ENCODE measurements around the gene ANKH.

Gene ANKH

DNA sequence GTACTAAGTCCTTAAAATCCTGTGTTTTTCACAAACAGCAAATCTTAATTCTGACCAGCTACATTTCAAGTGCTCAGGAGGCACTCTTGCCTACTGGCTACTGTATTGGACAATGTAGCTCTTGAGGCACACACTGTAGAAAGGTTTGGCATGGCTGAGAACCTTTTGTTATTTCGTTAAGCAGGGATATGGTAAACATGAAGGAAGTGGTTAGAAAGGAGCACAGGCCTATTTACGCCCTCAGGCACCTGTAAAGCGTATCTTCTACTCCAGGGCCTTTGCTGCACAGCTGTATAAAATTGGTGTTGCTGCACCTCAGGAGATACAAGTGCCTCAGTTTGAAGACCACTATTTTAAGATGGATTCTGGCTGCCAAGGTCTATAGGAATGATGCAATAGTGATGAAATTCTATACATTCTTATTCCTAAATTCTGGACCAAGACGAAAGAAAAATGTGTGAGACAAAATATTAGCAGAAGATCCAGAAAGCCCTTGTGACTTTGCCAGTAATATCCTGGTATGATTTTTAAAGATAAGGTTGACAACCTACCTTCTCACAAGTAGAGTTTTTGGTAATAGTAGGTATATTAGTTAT, 216.3 kb downstream of the ANKH start:
- DNase-seq: no peak

All from DMS79 treated with DMSO at 0.1 percent for 48 hours (cell line).